Sigmoid colon (tissue), 4 donors: ENCODE measurements around the gene RABGAP1L.

Experiments used
- POLR2AphosphoS5 ChIP-seq, 4 donors: sonication (generic); formaldehyde crosslinking; IDR thresholded peaks; one replicate each; pipeline ENCODE4 v1.6.1; 2017; ENCODE audit warnings: antibody characterized with exemption in 4 of 4
- TF ChIP-seq, protein P1 (sequence below), 4 experiments: fragments of 450-650 bp in 3 of 4; fragments of 200-600 bp in 1 of 4; IDR thresholded peaks; one replicate each; pipeline ENCODE4 v1.5.1; 2016 to 2019; ENCODE audit warnings: antibody characterized with exemption in 4 of 4, mild to moderate bottlenecking in 3 of 4, moderate library complexity in 2 of 4

GRCh38 chr1:174221681-174222080 is 62.4 kb downstream of the RABGAP1L start:
- TF ChIP-seq, protein P1, sequence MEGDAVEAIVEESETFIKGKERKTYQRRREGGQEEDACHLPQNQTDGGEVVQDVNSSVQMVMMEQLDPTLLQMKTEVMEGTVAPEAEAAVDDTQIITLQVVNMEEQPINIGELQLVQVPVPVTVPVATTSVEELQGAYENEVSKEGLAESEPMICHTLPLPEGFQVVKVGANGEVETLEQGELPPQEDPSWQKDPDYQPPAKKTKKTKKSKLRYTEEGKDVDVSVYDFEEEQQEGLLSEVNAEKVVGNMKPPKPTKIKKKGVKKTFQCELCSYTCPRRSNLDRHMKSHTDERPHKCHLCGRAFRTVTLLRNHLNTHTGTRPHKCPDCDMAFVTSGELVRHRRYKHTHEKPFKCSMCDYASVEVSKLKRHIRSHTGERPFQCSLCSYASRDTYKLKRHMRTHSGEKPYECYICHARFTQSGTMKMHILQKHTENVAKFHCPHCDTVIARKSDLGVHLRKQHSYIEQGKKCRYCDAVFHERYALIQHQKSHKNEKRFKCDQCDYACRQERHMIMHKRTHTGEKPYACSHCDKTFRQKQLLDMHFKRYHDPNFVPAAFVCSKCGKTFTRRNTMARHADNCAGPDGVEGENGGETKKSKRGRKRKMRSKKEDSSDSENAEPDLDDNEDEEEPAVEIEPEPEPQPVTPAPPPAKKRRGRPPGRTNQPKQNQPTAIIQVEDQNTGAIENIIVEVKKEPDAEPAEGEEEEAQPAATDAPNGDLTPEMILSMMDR (IDR thresholded peaks at IDR 0.05) = no peak
- TF ChIP-seq POLR2AphosphoS5 (IDR thresholded peaks at IDR 0.05) = no peak
